ENCODE results near the gene KCNG1.
"Not testable (repeated sequence)": the region's sequence is repeated elsewhere in the genome, so short reads cannot be mapped to it uniquely, and the experiment has no call there.

Gene KCNG1

GRCh38 chr20:51022803-51023616 lies at the start of gene KCNG1:
Gene KCNG1, minus strand, starts transcription at chr20:51023107. Its CDS starts 12,769 bp downstream, at chr20:51010338.
- no peak for DNase-seq

- DNase-seq, result no peak
These were observed 47.7 kb upstream of the KCNG1 start for GRCh38 chr20:51070621-51071020.

- no peak for DNase-seq
These were observed 44.9 kb upstream of the KCNG1 start for GRCh38 chr20:51067792-51068191.

- DNase-seq, result no peak
These were observed 42.7 kb upstream of the KCNG1 start for GRCh38 chr20:51065615-51066014.

- no peak for DNase-seq
These were observed 41.2 kb upstream of the KCNG1 start for GRCh38 chr20:51064137-51064536.

GRCh38 chr20:51062065-51062464 lies 39.2 kb upstream of the KCNG1 start:
- no peak for DNase-seq

GRCh38 chr20:51061418-51062045 lies 38.6 kb upstream of the KCNG1 start:
- no peak for DNase-seq

GRCh38 chr20:51060301-51060700 lies 37.4 kb upstream of the KCNG1 start:
- DNase-seq, result no peak

- no peak for DNase-seq
These were observed 37.0 kb upstream of the KCNG1 start for GRCh38 chr20:51059862-51060261.

- DNase-seq, result no peak
These were observed 35.1 kb upstream of the KCNG1 start for GRCh38 chr20:51058017-51058416.

GRCh38 chr20:51054233-51054632 lies 31.3 kb upstream of the KCNG1 start:
- no peak for DNase-seq

- DNase-seq, result no peak
These were observed 27.7 kb upstream of the KCNG1 start for GRCh38 chr20:51050531-51051075.

- no peak for DNase-seq
These were observed 23.4 kb upstream of the KCNG1 start for GRCh38 chr20:51046021-51046985.

- not testable (repeated sequence) for DNase-seq
These were observed 22.6 kb upstream of the KCNG1 start for GRCh38 chr20:51045492-51045891.

GRCh38 chr20:51044796-51045195 lies 21.9 kb upstream of the KCNG1 start:
- no peak for DNase-seq

- no peak for DNase-seq
These were observed 20.9 kb upstream of the KCNG1 start for GRCh38 chr20:51043811-51044210.

- no peak for DNase-seq
These were observed 19.8 kb upstream of the KCNG1 start for GRCh38 chr20:51042657-51043247.

- no peak for DNase-seq
These were observed 19.2 kb upstream of the KCNG1 start for GRCh38 chr20:51042064-51042463.

GRCh38 chr20:51037532-51038115 lies 14.7 kb upstream of the KCNG1 start:
- no peak for DNase-seq

GRCh38 chr20:51036827-51037531 lies 14.1 kb upstream of the KCNG1 start:
- no peak for DNase-seq

GRCh38 chr20:51036226-51036625 lies 13.3 kb upstream of the KCNG1 start:
- DNase-seq, result no peak

All from SHP77 treated with DMSO at 0.1 percent for 48 hours (cell line).